Activated CD8-positive, alpha-beta memory T cell treated with anti-CD3 and anti-CD28 coated beads, Interleukin-2, amount 50 U/mL, for 1 hour (primary cell): ENCODE data around the gene TECRL.

Experiments
- DNase-seq: peaks from one replicate; pipeline ENCODE4 v3.0.0-alpha.2; 2020; ENCODE audit errors: extremely low read depth

TECRL gene

GRCh38 chr4:64409300-64409699 is at the start of gene TECRL:
Gene TECRL (minus strand): TSS chr4:64409450. CDS start chr4:64409351, 99 bp downstream.
- DNase-seq: no peak

- no peak for DNase-seq
Observed at GRCh38 chr4:64432674-64433073, 23.4 kb upstream of the TECRL start.

GRCh38 chr4:64430933-64431332 is 21.7 kb upstream of the TECRL start:
- no peak for DNase-seq

GRCh38 chr4:64417974-64418373 is 8.7 kb upstream of the TECRL start:
- no peak for DNase-seq

- DNase-seq: no peak
Observed at GRCh38 chr4:64407000-64407399, 2.2 kb downstream of the TECRL start.

- DNase-seq: no peak
Observed at GRCh38 chr4:64405761-64406160, 3.5 kb downstream of the TECRL start.

GRCh38 chr4:64402684-64403083 is 6.6 kb downstream of the TECRL start:
- DNase-seq: no peak

GRCh38 chr4:64399313-64400109 is 9.7 kb downstream of the TECRL start:
- no peak for DNase-seq

GRCh38 chr4:64394469-64394868 is 14.8 kb downstream of the TECRL start:
- DNase-seq: no peak

GRCh38 chr4:64388252-64388651 is 21.0 kb downstream of the TECRL start:
- no peak for DNase-seq

GRCh38 chr4:64385220-64385619 is 24.0 kb downstream of the TECRL start:
- no peak for DNase-seq

GRCh38 chr4:64384237-64385203 is 24.7 kb downstream of the TECRL start:
- no peak for DNase-seq

GRCh38 chr4:64368741-64369140 is 40.5 kb downstream of the TECRL start:
- no peak for DNase-seq

- DNase-seq: no peak
Observed at GRCh38 chr4:64361399-64361740, 47.9 kb downstream of the TECRL start.

GRCh38 chr4:64360664-64361398 is 48.4 kb downstream of the TECRL start:
- DNase-seq: no peak

GRCh38 chr4:64359489-64359888 is 49.8 kb downstream of the TECRL start:
- no peak for DNase-seq

GRCh38 chr4:64353904-64354303 is 55.3 kb downstream of the TECRL start:
- DNase-seq: no peak

- DNase-seq: no peak
Observed at GRCh38 chr4:64341711-64342110, 67.5 kb downstream of the TECRL start.

GRCh38 chr4:64340218-64341110 is 68.8 kb downstream of the TECRL start:
- no peak for DNase-seq

- DNase-seq: no peak
Observed at GRCh38 chr4:64334964-64335363, 74.3 kb downstream of the TECRL start.

- no peak for DNase-seq
Observed at GRCh38 chr4:64330143-64330542, 79.1 kb downstream of the TECRL start.
